HG03280 (cell line): ENCODE data around the gene SF3A1.
A peak's percentile ranks its signal among the peaks of the same experiment; 100 is the strongest.

Source experiments
- ATAC-seq: cut with Tn5 transposase; IDR thresholded peaks from one replicate; pipeline ENCODE4 v1.9.1; 2021; ENCODE audit warnings: mild to moderate bottlenecking, moderate library complexity; ENCODE audit not compliant: unreplicated experiment

Gene SF3A1

GRCh38 chr22:30289141-30289979, 67.3 kb downstream of the SF3A1 start, which contains the start of gene CASTOR1:
CASTOR1 (minus strand) TSS chr22:30289505; CDS start chr22:30289497, 8 bp downstream.
- peak; percentile 65 for ATAC-seq

GRCh38 chr22:30288419-30289140, 68.1 kb downstream of the SF3A1 start:
- no peak for ATAC-seq

- ATAC-seq: no peak
Measured at GRCh38 chr22:30287648-30288418, 68.9 kb downstream of the SF3A1 start.

- no peak for ATAC-seq
Measured at GRCh38 chr22:30286813-30287647, 69.7 kb downstream of the SF3A1 start.

GRCh38 chr22:30286331-30286730, 70.4 kb downstream of the SF3A1 start:
- ATAC-seq: no peak

- no peak for ATAC-seq
Measured at GRCh38 chr22:30285846-30286200, 70.9 kb downstream of the SF3A1 start.

- no peak for ATAC-seq
Measured at GRCh38 chr22:30285176-30285845, 71.4 kb downstream of the SF3A1 start.

GRCh38 chr22:30284666-30285065, 72.0 kb downstream of the SF3A1 start:
- no peak for ATAC-seq

GRCh38 chr22:30284172-30284571, 72.5 kb downstream of the SF3A1 start:
- ATAC-seq: no peak

GRCh38 chr22:30283342-30283741, 73.4 kb downstream of the SF3A1 start:
- no peak for ATAC-seq

- no peak for ATAC-seq
Measured at GRCh38 chr22:30282616-30283046, 74.1 kb downstream of the SF3A1 start.
